GM12874 (cell line): ENCODE measurements around the gene POFUT2.

ENCODE experiments used
- TF ChIP-seq, protein P1 (sequence below): IDR thresholded peaks from 2 replicates; pipeline ENCODE4 v1.5.1; 2011; ENCODE audit warnings: low read depth, mild to moderate bottlenecking, control low read depth, low read length, moderate library complexity; ENCODE audit not compliant: insufficient read depth

The POFUT2 gene

GRCh38 chr21:45299026-45299863 is 11.6 kb upstream of the POFUT2 start:
- TF ChIP-seq, protein P1, sequence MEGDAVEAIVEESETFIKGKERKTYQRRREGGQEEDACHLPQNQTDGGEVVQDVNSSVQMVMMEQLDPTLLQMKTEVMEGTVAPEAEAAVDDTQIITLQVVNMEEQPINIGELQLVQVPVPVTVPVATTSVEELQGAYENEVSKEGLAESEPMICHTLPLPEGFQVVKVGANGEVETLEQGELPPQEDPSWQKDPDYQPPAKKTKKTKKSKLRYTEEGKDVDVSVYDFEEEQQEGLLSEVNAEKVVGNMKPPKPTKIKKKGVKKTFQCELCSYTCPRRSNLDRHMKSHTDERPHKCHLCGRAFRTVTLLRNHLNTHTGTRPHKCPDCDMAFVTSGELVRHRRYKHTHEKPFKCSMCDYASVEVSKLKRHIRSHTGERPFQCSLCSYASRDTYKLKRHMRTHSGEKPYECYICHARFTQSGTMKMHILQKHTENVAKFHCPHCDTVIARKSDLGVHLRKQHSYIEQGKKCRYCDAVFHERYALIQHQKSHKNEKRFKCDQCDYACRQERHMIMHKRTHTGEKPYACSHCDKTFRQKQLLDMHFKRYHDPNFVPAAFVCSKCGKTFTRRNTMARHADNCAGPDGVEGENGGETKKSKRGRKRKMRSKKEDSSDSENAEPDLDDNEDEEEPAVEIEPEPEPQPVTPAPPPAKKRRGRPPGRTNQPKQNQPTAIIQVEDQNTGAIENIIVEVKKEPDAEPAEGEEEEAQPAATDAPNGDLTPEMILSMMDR: no peak

GRCh38 chr21:45297869-45298268 is 10.2 kb upstream of the POFUT2 start:
- TF ChIP-seq, protein P1: no peak

DNA sequence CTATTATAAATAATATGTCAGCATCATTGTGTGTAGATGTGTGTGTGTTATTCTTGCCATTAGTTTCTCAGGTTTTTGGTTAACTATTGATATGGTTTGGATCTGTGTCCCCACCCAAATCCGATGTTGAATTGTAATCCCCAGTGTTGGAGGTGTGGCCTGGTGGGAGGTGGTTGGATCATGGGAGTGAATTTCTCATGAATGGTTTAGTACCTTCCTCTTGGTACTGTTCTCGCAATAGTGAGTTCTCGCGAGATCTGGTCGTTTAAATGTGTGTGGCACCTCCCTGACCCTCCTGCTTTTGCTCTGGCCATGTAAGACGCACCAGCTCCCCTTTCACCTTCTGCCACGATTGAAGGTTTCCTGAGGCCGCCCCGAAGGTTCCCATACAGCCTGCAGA is 9.6 kb upstream of the POFUT2 start:
- TF ChIP-seq, protein P1: no peak

GRCh38 chr21:45296638-45297037 is 8.9 kb upstream of the POFUT2 start:
- TF ChIP-seq, protein P1: no peak

DNA sequence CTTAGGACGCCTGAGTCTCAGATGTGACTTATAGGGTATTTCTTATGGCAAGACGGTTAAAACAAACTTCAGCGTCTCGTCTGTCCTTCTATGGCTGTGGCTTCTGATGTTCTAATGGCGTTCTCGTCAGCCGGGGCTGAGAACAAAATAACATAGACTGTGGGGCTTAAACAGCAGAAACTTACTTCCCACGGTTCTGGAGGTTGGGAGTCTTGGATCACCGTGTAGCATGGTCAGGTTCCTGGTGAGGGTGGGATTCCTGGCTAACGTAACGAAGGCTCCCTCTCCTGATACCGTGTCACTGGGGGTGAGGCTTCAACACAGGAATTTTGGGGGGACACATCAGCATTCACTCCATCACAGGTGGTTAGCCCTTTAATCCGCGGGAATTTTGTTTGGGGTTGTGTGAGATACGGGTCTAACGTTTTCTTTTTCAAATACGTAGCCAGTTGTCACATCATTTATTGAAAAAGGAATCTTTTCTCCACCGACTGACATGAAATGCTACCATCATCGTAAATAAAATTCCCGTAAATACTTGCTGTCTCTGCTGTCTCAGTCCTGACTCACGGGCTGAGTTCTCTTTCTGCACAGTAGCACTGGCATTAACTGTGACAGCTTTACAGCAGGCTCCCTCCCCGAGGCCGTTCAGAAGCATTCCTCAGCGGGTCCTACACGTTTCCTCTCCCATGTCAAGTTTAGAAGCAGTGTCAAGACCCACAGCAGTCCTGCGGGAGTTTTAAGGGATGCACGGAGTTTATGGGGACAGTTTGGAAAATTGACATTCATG is 8.1 kb upstream of the POFUT2 start:
- TF ChIP-seq, protein P1: no peak

DNA sequence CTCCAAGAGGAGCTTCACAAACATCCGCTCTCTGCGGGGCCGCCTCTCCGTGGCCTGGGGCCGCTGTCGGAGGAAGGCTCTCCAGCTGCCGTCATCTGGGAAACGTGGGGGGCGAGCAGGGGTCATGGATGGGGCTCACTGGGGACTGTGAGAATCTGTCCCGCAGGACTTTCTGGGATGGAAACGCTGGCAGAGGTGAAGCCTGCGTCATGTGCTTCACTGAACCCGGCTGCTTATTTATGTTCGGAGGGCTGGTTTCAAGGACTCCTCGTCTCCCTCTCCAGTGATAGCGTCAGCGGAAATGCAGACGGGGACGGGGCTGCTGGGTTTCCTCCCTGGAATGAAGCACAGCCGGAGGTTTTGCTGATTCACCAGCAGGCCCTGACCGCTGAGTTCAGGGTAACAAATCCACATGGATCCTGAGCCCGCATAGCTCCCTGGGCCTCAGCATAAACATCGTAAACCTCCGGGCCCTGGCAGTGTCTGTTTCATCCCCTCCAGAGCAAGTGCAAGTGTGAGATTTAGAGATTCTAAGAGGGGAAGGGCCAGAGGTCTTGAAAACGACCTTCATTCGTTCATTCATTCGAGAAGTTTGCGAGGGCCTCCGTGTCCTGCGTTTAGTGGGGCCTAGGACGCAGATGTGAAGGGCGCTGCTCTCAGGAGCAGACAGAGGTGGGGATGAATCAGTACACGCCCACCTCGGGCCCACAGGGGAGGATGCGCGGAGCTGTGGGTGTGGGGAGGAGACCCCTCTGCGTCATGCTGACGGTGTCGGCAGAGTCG is 7.0 kb upstream of the POFUT2 start:
- TF ChIP-seq, protein P1: no peak
